Fibroblast of lung (primary cell): ENCODE data around the gene MMS22L. TPM values are rescaled to one million over a fixed set of nuclear protein-coding genes. Genes with fewer than 3 reads are reported as not detected.
"Not testable (repeated sequence)": the region's sequence is repeated elsewhere in the genome, so short reads cannot be mapped to it uniquely, and the experiment has no call there.

Experiments used
- DNase-seq, 2 donors: peaks; one replicate each; pipeline versions ENCODE4 v3.0.0 to v3.0.0-alpha.2; 2010; ENCODE audit warnings: low read depth in 2 of 2
- H2AFZ ChIP-seq: 2 replicates; pipeline ENCODE4 v1.5.1; 2012; ENCODE audit warnings: low read length, control low read depth, inconsistent platforms
- H3K27ac ChIP-seq: 2 replicates; pipeline ENCODE4 v1.5.1; 2011; ENCODE audit warnings: low read length, control low read depth; ENCODE audit not compliant: insufficient read depth
- H3K27me3 ChIP-seq: 2 replicates; pipeline ENCODE4 v1.5.1; 2011; ENCODE audit warnings: mild to moderate bottlenecking, low read length; ENCODE audit not compliant: control insufficient read depth, insufficient read depth
- H3K36me3 ChIP-seq: 2 replicates; pipeline ENCODE4 v1.5.1; 2011; ENCODE audit warnings: low read length; ENCODE audit not compliant: control insufficient read depth, insufficient read depth
- H3K4me1 ChIP-seq: 2 replicates; pipeline ENCODE4 v1.5.1; 2011; ENCODE audit warnings: low read length; ENCODE audit not compliant: control insufficient read depth, insufficient read depth; ENCODE audit errors: extremely low read depth
- H3K4me2 ChIP-seq: 2 replicates; pipeline ENCODE4 v1.5.1; 2011; ENCODE audit warnings: low read length, control low read depth; ENCODE audit not compliant: insufficient read depth; ENCODE audit errors: extremely low read depth
- H3K4me3 ChIP-seq, 4 experiments: fragments of 200-600 bp in 1 of 4; sonication (generic) in 1 of 4; replicated peaks in 1 of 4; 2 replicates each; pipeline ENCODE4 v1.5.1; 2011 to 2016; ENCODE audit warnings: low read length in 4 of 4, low read depth in 3 of 4, mild to moderate bottlenecking in 3 of 4, control low read depth in 2 of 4, inconsistent platforms in 1 of 4, mixed read lengths in 1 of 4; ENCODE audit not compliant: insufficient read depth in 1 of 4; ENCODE audit errors: control extremely low read depth in 1 of 4
- H3K79me2 ChIP-seq: 2 replicates; pipeline ENCODE4 v1.5.1; 2012; ENCODE audit warnings: mild to moderate bottlenecking, low read length, inconsistent platforms; ENCODE audit not compliant: control insufficient read depth, insufficient read depth
- H3K9ac ChIP-seq: 2 replicates; pipeline ENCODE4 v1.5.1; 2011; ENCODE audit warnings: mild to moderate bottlenecking, low read length, control low read depth; ENCODE audit not compliant: insufficient read depth
- H3K9me3 ChIP-seq: 2 replicates; pipeline ENCODE4 v1.5.1; 2012; ENCODE audit warnings: low read depth, low read length; ENCODE audit not compliant: control insufficient read depth, insufficient read depth
- H4K20me1 ChIP-seq: 2 replicates; pipeline ENCODE4 v1.5.1; 2011; ENCODE audit warnings: low read length; ENCODE audit not compliant: control insufficient read depth, insufficient read depth; ENCODE audit errors: extremely low read depth
- CTCF ChIP-seq, 2 donors: IDR thresholded peaks in 1 of 2; conservative IDR thresholded peaks in 1 of 2; 1 replicate in 1 of 2; 2 replicates in 1 of 2; pipeline ENCODE4 v1.5.1; 2011 to 2012; ENCODE audit warnings: low read length in 2 of 2, control low read depth in 1 of 2, inconsistent platforms in 1 of 2, low read depth in 1 of 2, mild to moderate bottlenecking in 1 of 2
- EZH2 ChIP-seq: IDR thresholded peaks from 2 replicates; pipeline ENCODE4 v1.5.1; 2012; ENCODE audit warnings: low read length, control low read depth, mild to moderate bottlenecking; ENCODE audit errors: missing control alignments
- polyA plus RNA-seq, 2 donors: library from polyadenylated mRNA; depleted of rRNA in 1 of 2; stranded (reverse) in 1 of 2; unstranded in 1 of 2; fragments of >200 nt; gene quantifications; 2 replicates each; pipeline ENCODE4 v1.2.1, GENCODE V29; 2011 to 2012; ENCODE audit warnings: missing spikeins in 1 of 2
- total RNA-seq: library from RNA; depleted of rRNA; stranded (reverse); fragments of >200 nt; gene quantifications from 2 replicates; pipeline ENCODE4 v1.2.1, GENCODE V29; 2014

Gene MMS22L
- total and polyA plus RNA-seq, 2 donors (not counting 1 experiment from before 2014, with no cell fraction given): 9.5 to 11.1 TPM

- TF ChIP-seq CTCF (conservative IDR thresholded peaks at IDR 0.05 in 1 of 2, IDR thresholded peaks at IDR 0.05 in 1 of 2; ENCODE audit: low read depth in 1 of 2, low read length in 2 of 2): no peak
- TF ChIP-seq EZH2: no peak
- peak in 1 of 2 donors; percentile 6 for DNase-seq
Measured at GRCh38 chr6:97160280-97160679, 122.7 kb downstream of the MMS22L start.

GRCh38 chr6:97155447-97155846, 127.6 kb downstream of the MMS22L start:
- H3K9me3 ChIP-seq: not testable (repeated sequence)

More at GRCh38 chr6:97160280-97160679, 122.7 kb downstream of the MMS22L start:
- Histone ChIP-seq H2AFZ (no peak overlapping the region), H3K36me3 (no peaks in the 10 kb centered on the region), H3K27ac (no peak overlapping the region), H3K9ac (no peak overlapping the region), H3K4me3 (no peak overlapping the region), H3K9me3 (no peaks in the 10 kb centered on the region), H3K4me1 (no peaks in the 10 kb centered on the region), H4K20me1 (no peaks in the 10 kb centered on the region), H3K27me3 (no peaks in the 10 kb centered on the region), H3K4me2 (no peak overlapping the region), H3K79me2 (no peaks in the 10 kb centered on the region)

GRCh38 chr6:97154015-97154414, 129.0 kb downstream of the MMS22L start:
- Histone ChIP-seq H2AFZ (no peak overlapping the region), H3K4me1 (no peaks in the 10 kb centered on the region), H3K4me2 (no peak overlapping the region), H4K20me1 (no peaks in the 10 kb centered on the region), H3K9ac (no peak overlapping the region), H3K79me2 (no peaks in the 10 kb centered on the region), H3K4me3 (no peak overlapping the region), H3K27me3 (no peaks in the 10 kb centered on the region), H3K36me3 (no peaks in the 10 kb centered on the region), H3K9me3 (no peaks in the 10 kb centered on the region), H3K27ac (no peak overlapping the region)
- TF ChIP-seq CTCF (conservative IDR thresholded peaks at IDR 0.05 in 1 of 2, IDR thresholded peaks at IDR 0.05 in 1 of 2; ENCODE audit: low read depth in 1 of 2, low read length in 2 of 2) (no peak), EZH2 (no peak)
- DNase-seq: no peak

More at GRCh38 chr6:97155447-97155846, 127.6 kb downstream of the MMS22L start:
- not testable (repeated sequence) for H3K36me3 ChIP-seq, H2AFZ ChIP-seq, H3K27ac ChIP-seq, H3K9ac ChIP-seq, H3K79me2 ChIP-seq, H4K20me1 ChIP-seq, DNase-seq, H3K27me3 ChIP-seq, H3K4me3 ChIP-seq, H3K4me1 ChIP-seq, H3K4me2 ChIP-seq
